ENCODE measurements around the gene LGR5. TPM values are rescaled to one million over a fixed set of nuclear protein-coding genes. Genes with fewer than 3 reads are reported as not detected.
A peak's percentile ranks its signal among the peaks of the same experiment; 100 is the strongest.

LGR5 gene
- total RNA-seq, 1 donor = under 0.01 TPM

DNA sequence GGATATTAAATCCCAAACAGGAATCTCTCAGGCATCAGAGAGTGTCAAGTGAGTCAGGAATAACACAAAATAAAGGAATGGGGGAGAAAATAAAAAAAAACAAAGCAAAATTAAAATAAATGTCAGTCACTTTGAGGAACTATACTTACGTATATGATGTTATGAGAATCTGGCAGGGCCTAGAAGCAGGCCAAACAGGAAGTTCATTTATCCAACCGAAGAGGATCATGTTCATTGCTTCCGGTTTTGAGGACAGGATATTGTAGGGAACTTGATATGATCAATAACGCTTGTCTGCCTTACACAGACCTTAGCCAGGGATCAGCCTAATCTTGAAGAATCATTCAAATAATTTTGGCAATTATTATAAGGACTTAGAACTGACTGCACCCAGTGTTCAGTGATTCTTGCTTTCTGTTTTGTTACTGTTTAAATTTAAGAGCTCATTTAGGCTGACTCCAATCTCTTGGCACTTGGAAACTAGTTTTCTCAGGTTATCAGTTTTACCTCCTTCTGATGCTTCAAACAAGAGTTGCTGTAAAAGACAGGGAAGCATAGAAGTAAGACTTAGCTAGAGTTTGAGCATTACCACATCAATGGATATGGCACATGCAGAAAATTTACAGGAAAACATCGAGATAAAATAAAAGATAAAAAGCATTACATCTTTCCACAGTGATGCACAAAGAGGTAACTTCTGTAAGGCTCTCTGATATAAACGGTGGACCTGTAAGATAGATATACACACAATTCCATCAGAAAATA is 170.6 kb downstream of the LGR5 start:
- Histone ChIP-seq H3K4me2 (ENCODE audit: insufficient read depth, low read length) (no peak overlapping the region), H3K9me3 (ENCODE audit: low read depth, low read length) (no peaks in the 10 kb centered on the region), H4K20me1 (ENCODE audit: insufficient read depth, low read length) (peaks cover 7% of the 10 kb centered on the region), H2AFZ (ENCODE audit: low read length) (no peak overlapping the region), H3K4me3 (ENCODE audit: insufficient read depth, low read length) (no peak overlapping the region), H3K27ac (ENCODE audit: low read depth, low read length) (no peak overlapping the region), H3K27me3 (ENCODE audit: insufficient read depth, low read length) (no peaks in the 10 kb centered on the region), H3K79me2 (ENCODE audit: insufficient read depth, low read length) (no peaks in the 10 kb centered on the region), H3K4me1 (ENCODE audit: insufficient read depth, low read length) (no peaks in the 10 kb centered on the region), H3K36me3 (ENCODE audit: insufficient read depth, low read length) (peaks cover 89% of the 10 kb centered on the region)
- no peak for DNase-seq (ENCODE audit: insufficient read length, low spot score, missing footprints)
- TF ChIP-seq, protein P1, sequence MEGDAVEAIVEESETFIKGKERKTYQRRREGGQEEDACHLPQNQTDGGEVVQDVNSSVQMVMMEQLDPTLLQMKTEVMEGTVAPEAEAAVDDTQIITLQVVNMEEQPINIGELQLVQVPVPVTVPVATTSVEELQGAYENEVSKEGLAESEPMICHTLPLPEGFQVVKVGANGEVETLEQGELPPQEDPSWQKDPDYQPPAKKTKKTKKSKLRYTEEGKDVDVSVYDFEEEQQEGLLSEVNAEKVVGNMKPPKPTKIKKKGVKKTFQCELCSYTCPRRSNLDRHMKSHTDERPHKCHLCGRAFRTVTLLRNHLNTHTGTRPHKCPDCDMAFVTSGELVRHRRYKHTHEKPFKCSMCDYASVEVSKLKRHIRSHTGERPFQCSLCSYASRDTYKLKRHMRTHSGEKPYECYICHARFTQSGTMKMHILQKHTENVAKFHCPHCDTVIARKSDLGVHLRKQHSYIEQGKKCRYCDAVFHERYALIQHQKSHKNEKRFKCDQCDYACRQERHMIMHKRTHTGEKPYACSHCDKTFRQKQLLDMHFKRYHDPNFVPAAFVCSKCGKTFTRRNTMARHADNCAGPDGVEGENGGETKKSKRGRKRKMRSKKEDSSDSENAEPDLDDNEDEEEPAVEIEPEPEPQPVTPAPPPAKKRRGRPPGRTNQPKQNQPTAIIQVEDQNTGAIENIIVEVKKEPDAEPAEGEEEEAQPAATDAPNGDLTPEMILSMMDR (IDR thresholded peaks at IDR 0.05; ENCODE audit: extremely low read depth, low read depth, low read length) = no peak

DNA sequence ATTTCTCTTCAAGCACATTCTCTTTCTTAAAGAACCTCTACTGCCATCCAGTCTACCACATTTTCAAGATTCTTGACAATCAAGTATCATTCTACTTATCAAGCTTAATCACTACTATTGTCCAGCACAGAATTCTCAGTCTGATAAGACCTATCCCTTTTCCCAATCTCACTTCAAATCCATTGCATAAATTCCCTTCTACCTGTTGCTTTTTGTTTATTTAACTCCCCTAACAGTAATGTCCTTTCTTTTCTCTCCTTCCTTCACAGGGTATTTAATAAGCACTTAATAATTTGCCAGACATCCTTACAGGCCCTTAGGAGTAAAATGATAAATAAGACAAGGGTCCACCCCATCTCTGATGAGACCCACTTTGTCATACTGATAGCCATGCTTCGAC is 182.3 kb downstream of the LGR5 start:
- no peak for DNase-seq (ENCODE audit: insufficient read length, low spot score, missing footprints)
- Histone ChIP-seq H2AFZ (ENCODE audit: low read length) (no peak overlapping the region), H3K79me2 (ENCODE audit: insufficient read depth, low read length) (peaks cover 36% of the 10 kb centered on the region), H3K27me3 (ENCODE audit: insufficient read depth, low read length) (no peaks in the 10 kb centered on the region), H3K27ac (ENCODE audit: low read depth, low read length) (no peak overlapping the region), H3K4me2 (ENCODE audit: insufficient read depth, low read length) (no peak overlapping the region), H3K4me1 (ENCODE audit: insufficient read depth, low read length) (peaks cover 5% of the 10 kb centered on the region), H3K4me3 (ENCODE audit: insufficient read depth, low read length) (no peak overlapping the region), H3K9me3 (ENCODE audit: low read depth, low read length) (no peaks in the 10 kb centered on the region), H3K36me3 (ENCODE audit: insufficient read depth, low read length) (peaks cover 93% of the 10 kb centered on the region), H4K20me1 (ENCODE audit: insufficient read depth, low read length) (peaks cover 2% of the 10 kb centered on the region)
- TF ChIP-seq, protein P1 (IDR thresholded peaks at IDR 0.05; ENCODE audit: extremely low read depth, low read depth, low read length) = no peak

DNA sequence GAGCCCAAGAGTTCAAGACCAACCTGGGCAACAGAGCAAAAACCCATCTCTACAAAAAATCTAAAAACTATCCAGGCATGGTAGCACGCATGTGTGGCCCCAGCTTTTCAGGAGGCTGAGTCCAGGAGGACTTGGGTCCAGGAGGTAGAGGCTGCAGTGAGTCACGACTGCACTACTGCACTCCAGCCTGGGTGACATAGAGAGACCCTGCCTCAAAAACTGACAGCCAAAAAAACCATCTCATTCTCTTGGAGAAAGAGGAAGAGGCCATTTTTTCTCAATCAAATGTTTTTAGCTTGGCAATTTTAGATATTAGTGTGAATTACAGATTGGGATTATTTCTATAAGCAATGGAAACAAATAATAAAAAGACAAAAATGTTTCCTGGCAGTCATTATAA is 185.9 kb downstream of the LGR5 start:
- Histone ChIP-seq H3K79me2 (ENCODE audit: insufficient read depth, low read length) (peaks cover 36% of the 10 kb centered on the region), H4K20me1 (ENCODE audit: insufficient read depth, low read length) (peaks cover 2% of the 10 kb centered on the region), H3K27ac (ENCODE audit: low read depth, low read length) (no peak overlapping the region), H3K4me2 (ENCODE audit: insufficient read depth, low read length) (no peak overlapping the region), H3K4me1 (ENCODE audit: insufficient read depth, low read length) (peaks cover 5% of the 10 kb centered on the region), H3K27me3 (ENCODE audit: insufficient read depth, low read length) (no peaks in the 10 kb centered on the region), H2AFZ (ENCODE audit: low read length) (no peak overlapping the region), H3K9me3 (ENCODE audit: low read depth, low read length) (no peaks in the 10 kb centered on the region), H3K4me3 (ENCODE audit: insufficient read depth, low read length) (no peak overlapping the region), H3K36me3 (ENCODE audit: insufficient read depth, low read length) (peaks cover 91% of the 10 kb centered on the region)
- no peak for DNase-seq (ENCODE audit: insufficient read length, low spot score, missing footprints)
- TF ChIP-seq, protein P1 (IDR thresholded peaks at IDR 0.05; ENCODE audit: extremely low read depth, low read depth, low read length) = no peak

DNA sequence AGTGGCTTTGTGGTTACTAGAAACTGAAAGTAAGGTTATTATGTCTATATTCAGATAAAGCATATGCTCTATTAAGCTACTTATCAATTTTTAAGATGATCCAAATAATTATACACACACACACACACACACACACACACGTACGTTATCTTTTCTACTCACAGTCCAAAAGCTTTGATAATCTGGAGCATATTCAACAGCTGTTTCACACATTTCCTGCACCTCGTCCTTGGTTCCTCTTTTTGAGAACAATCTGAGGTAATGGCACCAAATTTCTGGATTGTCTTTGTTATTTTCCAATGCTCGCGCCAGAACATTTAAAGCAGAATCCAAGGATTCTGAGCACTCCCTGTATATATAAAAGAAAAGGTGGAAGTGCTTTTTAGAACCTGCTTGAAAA is 186.5 kb downstream of the LGR5 start:
- Histone ChIP-seq H3K36me3 (ENCODE audit: insufficient read depth, low read length) (peaks cover 91% of the 10 kb centered on the region), H2AFZ (ENCODE audit: low read length) (no peak overlapping the region), H3K4me1 (ENCODE audit: insufficient read depth, low read length) (peaks cover 5% of the 10 kb centered on the region), H4K20me1 (ENCODE audit: insufficient read depth, low read length) (peaks cover 2% of the 10 kb centered on the region), H3K27ac (ENCODE audit: low read depth, low read length) (peak overlapping the region; percentile 38), H3K9me3 (ENCODE audit: low read depth, low read length) (no peaks in the 10 kb centered on the region), H3K27me3 (ENCODE audit: insufficient read depth, low read length) (no peaks in the 10 kb centered on the region), H3K79me2 (ENCODE audit: insufficient read depth, low read length) (peaks cover 32% of the 10 kb centered on the region), H3K4me2 (ENCODE audit: insufficient read depth, low read length) (no peak overlapping the region), H3K4me3 (ENCODE audit: insufficient read depth, low read length) (no peak overlapping the region)
- TF ChIP-seq, protein P1 (IDR thresholded peaks at IDR 0.05; ENCODE audit: extremely low read depth, low read depth, low read length) = no peak
- DNase-seq (ENCODE audit: insufficient read length, low spot score, missing footprints) = no peak
